Vagina (tissue), 2 donors: ENCODE results near the gene NISCH. TPM values are rescaled to one million over a fixed set of nuclear protein-coding genes. Genes with fewer than 3 reads are reported as not detected.

ENCODE experiments used
- DNase-seq, 2 donors: peaks; one replicate each; pipeline ENCODE4 v3.0.0-alpha.2; 2017; ENCODE audit errors: extremely low spot score in 2 of 2
- H3K27ac ChIP-seq: fragments of 200-600 bp; sonication (generic); one replicate; pipeline ENCODE4 v1.5.1; 2019
- H3K27me3 ChIP-seq: fragments of 200-600 bp; sonication (generic); one replicate; pipeline ENCODE4 v1.5.1; 2019
- H3K36me3 ChIP-seq, 2 donors: fragments of 200-600 bp; sonication (generic); one replicate each; pipeline ENCODE4 v1.5.1; 2017 to 2019
- H3K4me1 ChIP-seq: fragments of 200-600 bp; sonication (generic); one replicate; pipeline ENCODE4 v1.5.1; 2019
- H3K4me3 ChIP-seq, 2 donors: fragments of 200-600 bp; sonication (generic); 1 replicate in 1 of 2; 2 replicates in 1 of 2; pipeline ENCODE4 v1.5.1; 2016 to 2019
- H3K9me3 ChIP-seq: fragments of 200-600 bp; sonication (generic); one replicate; pipeline ENCODE4 v1.5.1; 2019
- POLR2A ChIP-seq, 2 donors: fragments of 450-650 bp; IDR thresholded peaks; one replicate each; pipeline ENCODE4 v1.6.1; 2017; ENCODE audit warnings: antibody characterized with exemption in 2 of 2, mild to moderate bottlenecking in 2 of 2, moderate library complexity in 2 of 2
- POLR2AphosphoS5 ChIP-seq, 2 donors: sonication (generic); formaldehyde crosslinking; IDR thresholded peaks; one replicate each; pipeline ENCODE4 v1.9.0; 2017; ENCODE audit warnings: antibody characterized with exemption in 2 of 2, mild to moderate bottlenecking in 2 of 2, low read depth in 1 of 2; ENCODE audit not compliant: insufficient read depth in 1 of 2
- intact Hi-C: fragments of 100-400 bp; cut with DNase I; formaldehyde crosslinking; loops from one replicate; pipeline ENCODE4 v1.15.1; 2023
- total RNA-seq: library from RNA; depleted of rRNA; stranded (reverse); fragments of >200 nt; gene quantifications from one replicate; pipeline ENCODE4 v1.2.3, GENCODE V29; 2016
- TF ChIP-seq, protein P1 (sequence below), 3 experiments: fragments of 450-650 bp in 2 of 3; fragments of 200-600 bp in 1 of 3; sonication (generic) in 1 of 3; IDR thresholded peaks; one replicate each; pipeline ENCODE4 v1.5.1; 2017 to 2019; ENCODE audit warnings: antibody characterized with exemption in 3 of 3, mild to moderate bottlenecking in 2 of 3, moderate library complexity in 2 of 3

The NISCH gene
- total RNA-seq, 1 donor from 2014 or later: 103 TPM

DNA sequence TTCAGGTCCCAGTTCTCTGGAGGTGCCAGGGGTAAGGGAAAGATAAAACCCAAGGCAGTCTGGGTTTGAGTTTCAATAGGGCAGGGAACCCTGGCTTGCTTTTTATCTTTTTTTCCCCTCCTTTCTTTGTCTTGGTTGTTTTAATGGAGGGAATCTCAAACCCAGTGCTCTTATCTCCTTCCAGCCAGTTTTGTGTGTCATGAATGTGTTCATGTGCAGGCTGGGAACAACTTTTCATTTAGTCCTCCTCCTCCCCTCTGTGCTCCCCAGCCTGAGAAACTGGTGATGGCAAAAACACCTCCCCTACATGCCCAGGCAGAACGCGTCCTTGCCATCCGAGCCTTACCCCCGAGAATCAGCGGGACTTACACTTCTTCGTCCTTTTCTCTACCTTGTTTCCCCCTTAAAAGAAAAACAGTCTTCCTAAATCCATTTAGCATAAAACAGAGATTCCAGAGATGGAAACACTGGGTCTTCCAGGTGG is 21.4 kb upstream of the NISCH start:
- H3K4me3 ChIP-seq: no peak overlapping the region
- H3K4me1 ChIP-seq: peaks cover 48% of the 10 kb centered on the region

DNA sequence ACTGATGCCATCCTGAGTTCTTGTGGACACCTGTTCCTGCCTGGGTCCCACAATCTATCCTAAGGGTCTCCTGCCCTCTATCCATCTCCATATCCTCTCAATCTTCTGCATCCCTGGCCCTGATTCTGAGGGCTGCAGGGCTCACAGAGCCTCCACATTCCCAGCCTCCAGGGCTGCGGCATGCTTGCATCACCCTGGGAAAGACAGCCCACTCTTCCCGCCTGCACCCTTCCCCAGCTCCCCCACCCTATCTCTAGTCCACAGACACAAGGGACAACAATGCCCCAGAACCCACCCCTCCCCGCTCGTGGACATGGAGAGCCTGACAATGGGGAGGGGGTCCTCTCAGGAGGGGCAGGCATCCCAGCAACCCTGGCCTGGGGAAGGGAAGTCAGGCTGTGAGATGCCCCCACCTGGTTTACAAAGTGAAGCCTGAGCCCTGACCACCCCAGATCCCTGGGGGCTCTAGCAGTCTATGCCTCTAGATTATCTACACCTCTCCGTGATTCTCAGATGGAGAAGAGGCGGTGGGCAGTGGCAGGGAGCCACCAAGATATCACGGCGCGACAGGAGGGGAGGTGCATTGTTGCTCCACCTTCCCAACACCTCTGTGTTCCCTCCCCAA is 20.8 kb upstream of the NISCH start:
- Histone ChIP-seq H3K4me1 (peaks cover 48% of the 10 kb centered on the region), H3K36me3 (no peaks in the 10 kb centered on the region), H3K27ac (peak overlapping the region; percentile 19), H3K4me3 (no peak overlapping the region), H3K9me3 (no peaks in the 10 kb centered on the region), H3K27me3 (no peaks in the 10 kb centered on the region)
- DNase-seq: no peak
- intact Hi-C loops: no loop called here
- TF ChIP-seq POLR2A (IDR thresholded peaks at IDR 0.05) (no peak), POLR2AphosphoS5 (IDR thresholded peaks at IDR 0.05; ENCODE audit: insufficient read depth in 1 of 2, low read depth in 1 of 2) (no peak)
- TF ChIP-seq, protein P1, sequence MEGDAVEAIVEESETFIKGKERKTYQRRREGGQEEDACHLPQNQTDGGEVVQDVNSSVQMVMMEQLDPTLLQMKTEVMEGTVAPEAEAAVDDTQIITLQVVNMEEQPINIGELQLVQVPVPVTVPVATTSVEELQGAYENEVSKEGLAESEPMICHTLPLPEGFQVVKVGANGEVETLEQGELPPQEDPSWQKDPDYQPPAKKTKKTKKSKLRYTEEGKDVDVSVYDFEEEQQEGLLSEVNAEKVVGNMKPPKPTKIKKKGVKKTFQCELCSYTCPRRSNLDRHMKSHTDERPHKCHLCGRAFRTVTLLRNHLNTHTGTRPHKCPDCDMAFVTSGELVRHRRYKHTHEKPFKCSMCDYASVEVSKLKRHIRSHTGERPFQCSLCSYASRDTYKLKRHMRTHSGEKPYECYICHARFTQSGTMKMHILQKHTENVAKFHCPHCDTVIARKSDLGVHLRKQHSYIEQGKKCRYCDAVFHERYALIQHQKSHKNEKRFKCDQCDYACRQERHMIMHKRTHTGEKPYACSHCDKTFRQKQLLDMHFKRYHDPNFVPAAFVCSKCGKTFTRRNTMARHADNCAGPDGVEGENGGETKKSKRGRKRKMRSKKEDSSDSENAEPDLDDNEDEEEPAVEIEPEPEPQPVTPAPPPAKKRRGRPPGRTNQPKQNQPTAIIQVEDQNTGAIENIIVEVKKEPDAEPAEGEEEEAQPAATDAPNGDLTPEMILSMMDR (IDR thresholded peaks at IDR 0.05): no peak

More for the DNA sequence above, 21.4 kb upstream of the NISCH start:
- intact Hi-C loops: no loop called here
- H3K9me3 ChIP-seq: no peaks in the 10 kb centered on the region
- no peaks in the 10 kb centered on the region for H3K36me3 ChIP-seq
- no peak for DNase-seq
- H3K27me3 ChIP-seq: no peaks in the 10 kb centered on the region
- TF ChIP-seq, protein P1 (IDR thresholded peaks at IDR 0.05): no peak
- TF ChIP-seq POLR2AphosphoS5 (IDR thresholded peaks at IDR 0.05; ENCODE audit: insufficient read depth in 1 of 2, low read depth in 1 of 2) (no peak), POLR2A (IDR thresholded peaks at IDR 0.05) (no peak)
- H3K27ac ChIP-seq: peak overlapping the region; percentile 19

DNA sequence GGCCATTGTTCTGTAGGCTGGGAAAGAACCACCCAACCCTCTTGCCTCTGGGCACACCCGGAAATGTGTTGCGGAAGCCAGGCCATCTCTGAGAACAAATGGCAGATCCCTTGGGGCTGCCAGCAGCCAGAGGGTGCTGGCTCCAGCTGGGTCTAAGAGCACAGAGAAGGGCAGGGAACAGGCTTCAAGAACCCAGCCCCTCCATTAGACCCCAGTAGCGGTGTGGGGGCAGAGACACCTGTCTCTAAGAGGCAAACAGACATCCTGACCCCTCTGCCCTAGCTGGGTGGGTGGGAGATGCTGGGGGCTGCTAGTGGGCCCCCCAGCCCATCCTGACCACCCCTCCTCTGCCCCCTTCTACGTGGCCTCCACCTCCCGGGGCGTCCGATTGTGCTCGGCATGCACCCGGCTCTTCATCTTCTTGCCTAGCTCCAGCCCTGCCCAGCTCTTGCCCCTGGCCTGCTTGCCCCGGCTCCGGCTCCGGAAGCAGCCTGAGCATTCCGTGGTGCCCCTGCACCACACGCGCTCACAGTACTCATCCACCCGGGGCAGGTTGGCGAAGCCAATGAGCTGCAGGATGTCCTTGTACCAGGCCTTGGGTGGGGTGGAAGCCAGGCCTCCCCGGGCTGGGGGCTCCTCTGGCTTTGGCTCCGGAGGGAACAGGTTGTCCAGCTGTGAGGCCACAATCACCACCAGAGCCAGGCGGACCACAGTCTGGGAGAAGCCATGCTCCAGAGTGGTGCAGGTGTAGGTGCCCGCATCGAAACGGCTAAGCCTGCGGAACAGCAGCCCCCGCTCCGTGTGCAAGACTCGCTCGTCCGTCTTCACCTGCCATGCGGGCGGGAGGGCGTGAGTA is 19.9 kb upstream of the NISCH start:
- Histone ChIP-seq H3K9me3 (no peaks in the 10 kb centered on the region), H3K36me3 (no peaks in the 10 kb centered on the region), H3K4me1 (peaks cover 48% of the 10 kb centered on the region), H3K27me3 (no peaks in the 10 kb centered on the region), H3K4me3 (no peak overlapping the region), H3K27ac (no peak overlapping the region)
- intact Hi-C loops: no loop called here
- no peak for DNase-seq
- TF ChIP-seq POLR2A (IDR thresholded peaks at IDR 0.05) (no peak), POLR2AphosphoS5 (IDR thresholded peaks at IDR 0.05; ENCODE audit: insufficient read depth in 1 of 2, low read depth in 1 of 2) (no peak)
- TF ChIP-seq, protein P1 (IDR thresholded peaks at IDR 0.05): no peak

DNA sequence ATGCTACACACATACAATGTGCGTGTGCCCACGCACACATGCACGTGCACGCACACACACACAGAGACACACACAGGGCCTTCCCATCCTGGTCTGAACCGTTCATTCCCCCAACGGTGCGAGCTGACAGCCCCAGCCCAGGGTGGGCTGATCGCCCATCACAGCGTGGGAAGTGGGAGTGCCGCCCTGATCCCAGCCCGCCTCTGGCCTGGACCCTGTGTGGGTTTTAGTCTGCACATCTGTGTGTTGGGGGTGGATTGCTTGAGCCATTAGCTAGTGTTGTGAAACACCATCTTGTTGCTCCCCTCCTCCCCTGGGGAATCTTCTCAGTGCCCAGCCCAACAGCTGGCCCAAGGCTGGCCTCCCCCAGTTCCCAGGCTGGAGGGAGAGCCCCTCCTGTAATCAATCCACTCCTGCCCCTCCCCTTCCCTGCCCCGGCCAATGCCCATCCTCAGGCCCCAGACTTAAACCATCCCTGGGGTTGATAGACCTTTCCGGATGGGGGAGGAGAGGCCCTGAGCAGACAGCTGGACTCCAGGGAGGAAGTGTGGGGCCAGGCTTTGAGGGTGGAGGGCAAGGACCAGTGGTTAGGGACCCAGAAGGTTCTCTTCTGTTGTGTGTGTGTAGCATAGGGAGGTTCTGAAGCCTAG is 18.8 kb upstream of the NISCH start:
- TF ChIP-seq POLR2A (IDR thresholded peaks at IDR 0.05) (no peak), POLR2AphosphoS5 (IDR thresholded peaks at IDR 0.05; ENCODE audit: insufficient read depth in 1 of 2, low read depth in 1 of 2) (peak in 1 of 2 donors; percentile 41)
- Histone ChIP-seq H3K4me1 (peaks cover 48% of the 10 kb centered on the region), H3K27me3 (no peaks in the 10 kb centered on the region), H3K9me3 (no peaks in the 10 kb centered on the region), H3K4me3 (no peak overlapping the region), H3K36me3 (no peaks in the 10 kb centered on the region), H3K27ac (peak overlapping the region; percentile 52)
- DNase-seq: no peak
- intact Hi-C loops: no loop called here

DNA sequence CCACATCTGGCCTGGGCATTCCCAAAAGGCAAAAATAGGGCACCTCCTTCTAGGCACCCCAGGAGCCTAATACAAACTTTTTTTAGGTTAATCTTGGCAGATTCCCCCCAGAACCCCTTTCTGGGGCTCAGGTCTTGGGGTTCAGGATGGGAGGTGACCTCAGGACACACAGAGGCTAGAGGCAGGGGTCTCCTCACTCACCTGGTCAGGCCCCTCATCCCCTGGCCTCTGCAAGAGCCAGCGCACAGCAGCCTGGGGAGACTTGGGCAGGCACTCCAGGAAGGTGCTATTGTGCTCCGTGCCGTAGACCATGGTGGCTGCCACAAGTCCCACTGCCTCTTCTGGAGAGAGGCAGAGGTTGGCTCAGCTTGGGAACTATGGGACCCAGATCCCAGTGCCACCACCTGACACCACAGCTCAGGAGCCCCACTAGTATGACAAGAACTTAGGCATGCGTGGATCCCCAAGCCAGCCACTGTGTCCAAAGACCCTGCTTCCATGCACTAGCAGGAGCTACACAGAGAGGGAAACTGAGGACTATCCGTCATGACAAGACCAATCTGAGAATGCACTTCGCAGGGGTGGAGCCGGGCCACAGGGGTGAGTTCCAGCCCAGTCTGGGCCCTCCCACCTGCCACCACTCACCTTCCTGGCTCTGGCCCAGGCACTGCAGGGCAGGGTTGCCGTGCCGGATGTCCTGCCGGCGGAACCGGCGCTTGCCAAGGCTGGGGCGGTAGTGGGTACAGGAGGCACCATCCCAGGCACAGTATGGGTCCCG is 17.9 kb upstream of the NISCH start:
- H3K36me3 ChIP-seq: no peaks in the 10 kb centered on the region
- no peak overlapping the region for H3K4me3 ChIP-seq
- no peaks in the 10 kb centered on the region for H3K9me3 ChIP-seq
- intact Hi-C loops: no loop called here
- no peak for DNase-seq
- H3K27ac ChIP-seq: peak overlapping the region; percentile 52
- peaks cover 41% of the 10 kb centered on the region for H3K4me1 ChIP-seq
- TF ChIP-seq, protein P1 (IDR thresholded peaks at IDR 0.05): no peak
- no peak for TF ChIP-seq POLR2A (IDR thresholded peaks at IDR 0.05)
- no peak for TF ChIP-seq POLR2AphosphoS5 (IDR thresholded peaks at IDR 0.05; ENCODE audit: insufficient read depth in 1 of 2, low read depth in 1 of 2)
- no peaks in the 10 kb centered on the region for H3K27me3 ChIP-seq
